ENCODE measurements around the gene SCAMP5. TPM values are rescaled to one million over a fixed set of nuclear protein-coding genes. Genes with fewer than 3 reads are reported as not detected.

SCAMP5 gene
- total RNA-seq, 4 donors from 2014 or later, result 7.6 to 16.7 (median 10.1) TPM

GRCh38 chr15:75038231-75038630 lies 42.9 kb downstream of the SCAMP5 start:
- Histone ChIP-seq H3K27me3 (no peaks in the 10 kb centered on the region), H3K4me3 (replicated peaks in 1 of 3) (no peak overlapping the region), H3K4me1 (peaks cover 8 to 22% of the 10 kb centered on the region in 2 donors), H3K36me3 (no peaks in the 10 kb centered on the region), H3K27ac (no peak overlapping the region), H3K9me3 (no peaks in the 10 kb centered on the region)
- DNase-seq, result no peak
- WGBS, 2 donors, result 87 to 92% methylated on average over 3 of the region's 3 CpGs
- intact Hi-C loops (cut with DNase I), result no loop called here
- TF ChIP-seq POLR2A (IDR thresholded peaks at IDR 0.05) (no peak), CTCF (IDR thresholded peaks at IDR 0.05) (no peak)

- Histone ChIP-seq H3K27ac (peak overlapping the region; percentile 82 to 93 (median 90)), H3K9me3 (no peaks in the 10 kb centered on the region), H3K4me1 (peaks cover 47 to 57% of the 10 kb centered on the region in 2 donors), H3K27me3 (no peaks in the 10 kb centered on the region), H3K4me3 (replicated peaks in 1 of 3) (no peak overlapping the region), H3K36me3 (no peaks in the 10 kb centered on the region)
- peak; percentile 58 to 62 for DNase-seq
- TF ChIP-seq CTCF (IDR thresholded peaks at IDR 0.05), result peak in 3 of 6 experiments; percentile 22 to 40 (median 31)
- no peak for TF ChIP-seq POLR2A (IDR thresholded peaks at IDR 0.05)
- intact Hi-C loops (cut with DNase I), result no loop called here
- 41 to 58% methylated on average over 11 to 12 of the region's 12 CpGs for WGBS, 2 donors
Observed at GRCh38 chr15:75042730-75043508, 47.6 kb downstream of the SCAMP5 start.

GRCh38 chr15:75043509-75044257 lies 48.3 kb downstream of the SCAMP5 start:
- WGBS, 2 donors, result 12 to 20% methylated on average over 18 to 19 of the region's 20 CpGs
- Histone ChIP-seq H3K36me3 (no peaks in the 10 kb centered on the region), H3K9me3 (no peaks in the 10 kb centered on the region), H3K27ac (peak overlapping the region; percentile 82 to 93 (median 90)), H3K4me1 (peaks cover 55 to 64% of the 10 kb centered on the region in 2 donors), H3K4me3 (replicated peaks in 1 of 3) (no peak overlapping the region), H3K27me3 (no peaks in the 10 kb centered on the region)
- DNase-seq, result peak; percentile 99
- intact Hi-C loops (cut with DNase I), result no loop called here
- peak; percentile 15 to 77 (median 68) for TF ChIP-seq CTCF (IDR thresholded peaks at IDR 0.05)
- TF ChIP-seq POLR2A (IDR thresholded peaks at IDR 0.05), result peak in 1 of 2 donors; percentile 18

- Histone ChIP-seq H3K4me1 (peaks cover 62 to 71% of the 10 kb centered on the region in 2 donors), H3K27ac (peak overlapping the region; percentile 82 to 93 (median 90)), H3K9me3 (no peaks in the 10 kb centered on the region), H3K36me3 (no peaks in the 10 kb centered on the region), H3K27me3 (no peaks in the 10 kb centered on the region), H3K4me3 (replicated peaks in 1 of 3) (no peak overlapping the region)
- intact Hi-C loops (cut with DNase I), result no loop called here
- no peak for TF ChIP-seq CTCF (IDR thresholded peaks at IDR 0.05)
- no peak for TF ChIP-seq POLR2A (IDR thresholded peaks at IDR 0.05)
- 79 to 84% methylated on average over 13 to 14 of the region's 14 CpGs for WGBS, 2 donors
- DNase-seq, result no peak
Observed at GRCh38 chr15:75044258-75044878, 49.0 kb downstream of the SCAMP5 start.
